Esophagus muscularis mucosa (tissue), 4 donors: Measurements from ENCODE around the gene ELOVL6.

Experiments
- EP300 ChIP-seq: sonication (generic); formaldehyde crosslinking; IDR thresholded peaks from one replicate; pipeline ENCODE4 v1.6.1; 2017; ENCODE audit warnings: antibody characterized with exemption
- POLR2A ChIP-seq: fragments of 450-650 bp; IDR thresholded peaks from one replicate; pipeline ENCODE4 v1.6.1; 2017; ENCODE audit warnings: antibody characterized with exemption, moderate library complexity, mild to moderate bottlenecking, low read depth
- POLR2AphosphoS5 ChIP-seq, 2 donors: sonication (generic); formaldehyde crosslinking; IDR thresholded peaks; one replicate each; pipeline ENCODE4 v1.6.1; 2017; ENCODE audit warnings: antibody characterized with exemption in 2 of 2
- TF ChIP-seq, protein P1 (sequence below), 3 experiments: fragments of 200-600 bp in 2 of 3; fragments of 450-650 bp in 1 of 3; sonication (generic) in 2 of 3; IDR thresholded peaks; one replicate each; pipeline ENCODE4 v1.5.1; 2017 to 2019; ENCODE audit warnings: antibody characterized with exemption in 3 of 3, mild to moderate bottlenecking in 2 of 3, moderate library complexity in 1 of 3

DNA sequence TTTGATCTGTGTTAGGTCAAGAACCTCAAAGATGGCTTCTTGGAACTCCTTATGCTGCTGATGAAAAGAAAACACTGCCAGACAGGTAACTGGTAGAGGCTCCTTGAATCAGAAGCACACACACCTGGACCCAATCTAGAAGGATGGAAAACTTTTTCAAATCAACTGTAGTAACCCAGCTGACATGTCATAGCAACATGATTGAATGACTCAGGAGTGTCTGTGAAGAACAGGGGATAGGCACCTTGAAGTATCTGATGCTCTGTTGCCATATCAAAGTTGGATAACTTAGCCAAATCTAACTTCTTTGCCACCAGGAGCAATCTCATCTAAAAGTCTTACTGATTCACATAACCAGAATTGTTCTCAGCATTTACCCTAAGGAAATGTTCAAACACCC lies 98.8 kb downstream of the ELOVL6 start:
- TF ChIP-seq EP300 (no peak), POLR2AphosphoS5 (IDR thresholded peaks at IDR 0.05) (no peak), POLR2A (no peak)
- TF ChIP-seq, protein P1, sequence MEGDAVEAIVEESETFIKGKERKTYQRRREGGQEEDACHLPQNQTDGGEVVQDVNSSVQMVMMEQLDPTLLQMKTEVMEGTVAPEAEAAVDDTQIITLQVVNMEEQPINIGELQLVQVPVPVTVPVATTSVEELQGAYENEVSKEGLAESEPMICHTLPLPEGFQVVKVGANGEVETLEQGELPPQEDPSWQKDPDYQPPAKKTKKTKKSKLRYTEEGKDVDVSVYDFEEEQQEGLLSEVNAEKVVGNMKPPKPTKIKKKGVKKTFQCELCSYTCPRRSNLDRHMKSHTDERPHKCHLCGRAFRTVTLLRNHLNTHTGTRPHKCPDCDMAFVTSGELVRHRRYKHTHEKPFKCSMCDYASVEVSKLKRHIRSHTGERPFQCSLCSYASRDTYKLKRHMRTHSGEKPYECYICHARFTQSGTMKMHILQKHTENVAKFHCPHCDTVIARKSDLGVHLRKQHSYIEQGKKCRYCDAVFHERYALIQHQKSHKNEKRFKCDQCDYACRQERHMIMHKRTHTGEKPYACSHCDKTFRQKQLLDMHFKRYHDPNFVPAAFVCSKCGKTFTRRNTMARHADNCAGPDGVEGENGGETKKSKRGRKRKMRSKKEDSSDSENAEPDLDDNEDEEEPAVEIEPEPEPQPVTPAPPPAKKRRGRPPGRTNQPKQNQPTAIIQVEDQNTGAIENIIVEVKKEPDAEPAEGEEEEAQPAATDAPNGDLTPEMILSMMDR (IDR thresholded peaks at IDR 0.05) = no peak
